ENCODE measurements around the gene ASTL. TPM values are rescaled to one million over a fixed set of nuclear protein-coding genes. Genes with fewer than 3 reads are reported as not detected.
"Not testable (repeated sequence)": the region's sequence is repeated elsewhere in the genome, so short reads cannot be mapped to it uniquely, and the experiment has no call there.

The ASTL gene
- total RNA-seq = not detected in 2 replicates

DNA sequence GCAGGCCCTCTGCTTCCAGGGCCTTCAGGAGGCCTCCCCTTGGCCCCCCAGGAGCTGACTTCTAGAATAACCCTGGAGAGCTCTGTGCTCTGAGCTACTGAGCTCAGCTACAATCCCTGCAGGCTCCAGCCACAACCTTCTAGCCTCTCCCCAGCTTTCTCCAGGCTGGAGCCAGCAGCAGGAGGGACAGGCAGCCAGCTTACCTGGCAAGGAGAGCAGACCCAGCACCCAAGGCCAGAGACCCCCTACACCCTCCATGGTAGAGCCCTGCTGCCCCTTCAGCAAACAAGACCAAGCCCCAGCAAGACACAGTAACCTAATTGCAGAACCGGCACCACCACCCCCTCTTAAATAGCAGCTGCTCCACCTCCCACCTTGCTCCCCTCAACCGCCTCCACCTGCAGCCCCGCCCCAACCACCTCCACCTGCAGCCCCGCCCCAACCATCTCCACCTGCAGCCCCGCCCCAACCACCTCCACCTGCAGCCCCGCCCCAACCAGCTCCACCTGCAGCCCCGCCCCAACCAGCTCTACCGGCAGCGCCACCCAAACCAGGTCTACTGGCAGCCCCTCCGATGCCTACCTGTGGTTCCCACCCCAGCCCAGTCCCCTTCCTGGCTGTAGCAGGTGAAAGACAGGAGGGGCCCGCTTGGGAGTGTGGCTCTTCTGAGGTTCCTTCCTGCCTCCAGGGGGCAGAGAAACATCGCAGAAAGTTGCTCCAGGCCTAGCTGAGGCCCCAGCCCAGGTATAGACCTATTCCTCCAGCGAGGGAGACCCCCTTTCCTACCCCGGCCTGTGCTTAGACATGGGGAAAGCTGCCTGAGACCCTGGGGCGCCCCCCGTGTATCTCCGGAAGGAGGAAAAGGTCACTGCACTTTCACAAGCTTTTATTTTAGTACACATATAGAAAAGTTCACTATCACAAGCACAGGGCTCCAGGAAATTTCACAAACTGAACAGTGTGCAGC lies at the start of gene ASTL:
Gene ASTL (minus strand): TSS at position 324 of the 967 bp plus-strand sequence. CDS start 66 bp downstream, at position 258.
- DNase-seq = peak; percentile 58

DNA sequence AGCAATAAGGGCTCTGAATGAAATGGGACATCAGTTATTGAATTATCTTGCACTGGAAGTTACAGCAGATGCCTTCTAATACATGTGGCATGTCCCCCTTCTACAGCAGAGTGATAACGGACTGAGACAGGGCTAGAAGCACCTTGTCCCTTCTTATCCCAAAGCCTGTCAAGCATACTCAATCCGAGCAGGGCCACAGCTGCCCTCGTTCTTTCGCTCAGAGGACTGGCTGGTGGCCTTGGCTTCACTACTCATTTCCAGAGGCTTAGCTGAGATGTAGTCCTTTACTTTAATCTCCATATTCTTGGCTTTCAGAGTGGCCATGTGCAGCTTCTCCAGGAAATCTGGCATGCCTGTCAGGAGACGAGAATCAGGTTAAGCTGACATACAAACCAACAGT lies 48.3 kb upstream of the ASTL start:
- no peak for DNase-seq

DNA sequence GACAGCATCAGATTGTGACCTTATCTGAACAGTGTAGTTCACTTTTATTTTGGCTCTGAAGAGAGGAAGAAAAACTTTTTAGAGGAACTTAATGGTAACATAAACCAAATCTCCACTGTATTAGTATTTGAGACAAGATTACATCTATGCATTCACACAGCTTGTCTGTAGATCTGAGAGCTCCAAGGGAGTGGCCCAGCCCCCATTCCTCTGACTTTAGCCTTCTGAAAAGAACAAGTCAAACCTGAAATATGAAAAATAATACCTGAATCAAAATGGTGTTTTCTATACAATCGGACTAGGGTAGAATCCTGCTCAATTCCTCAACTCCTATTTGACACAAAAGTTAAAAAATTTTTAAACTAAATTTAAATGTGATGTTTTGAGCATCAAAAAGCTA lies 47.2 kb upstream of the ASTL start:
- DNase-seq = no peak

DNA sequence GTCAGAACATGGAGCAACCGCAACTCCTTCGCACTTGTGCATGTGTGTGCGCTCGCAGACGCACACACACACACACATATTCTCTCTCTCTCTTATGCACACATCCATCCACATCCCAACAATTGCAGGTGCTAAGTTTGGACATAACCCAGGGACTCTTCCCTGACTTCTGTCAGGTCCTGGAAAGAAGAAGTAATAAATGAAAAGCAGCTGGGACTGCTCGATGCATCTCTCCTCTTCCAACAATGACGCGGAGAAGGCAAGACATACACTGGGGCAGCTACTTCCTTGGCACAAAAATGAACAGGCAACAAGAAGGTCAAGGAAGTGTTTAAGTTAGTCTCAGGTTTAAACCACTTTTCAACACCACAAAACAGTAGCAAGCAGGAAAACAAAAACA lies 46.7 kb upstream of the ASTL start:
- DNase-seq = no peak

DNA sequence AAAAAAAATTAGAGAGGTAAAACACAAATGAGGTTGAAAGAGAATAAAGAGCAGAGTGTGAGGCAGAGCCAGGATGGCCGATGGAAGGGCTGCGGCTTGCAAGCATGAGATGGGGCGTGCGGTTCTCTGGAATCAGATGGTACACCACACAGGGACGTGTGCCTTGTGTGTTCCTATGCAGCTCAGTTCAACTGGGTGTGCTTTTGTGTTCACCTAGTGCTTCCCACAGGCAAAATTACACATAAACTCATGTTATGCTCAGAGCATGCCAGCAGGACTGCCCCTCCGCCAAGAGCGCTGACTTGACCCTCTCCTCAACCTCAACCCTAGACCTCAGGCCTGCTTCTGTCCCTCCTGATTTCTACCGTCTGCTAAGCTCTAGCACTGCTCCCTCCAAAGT lies 45.9 kb upstream of the ASTL start:
- DNase-seq = no peak

DNA sequence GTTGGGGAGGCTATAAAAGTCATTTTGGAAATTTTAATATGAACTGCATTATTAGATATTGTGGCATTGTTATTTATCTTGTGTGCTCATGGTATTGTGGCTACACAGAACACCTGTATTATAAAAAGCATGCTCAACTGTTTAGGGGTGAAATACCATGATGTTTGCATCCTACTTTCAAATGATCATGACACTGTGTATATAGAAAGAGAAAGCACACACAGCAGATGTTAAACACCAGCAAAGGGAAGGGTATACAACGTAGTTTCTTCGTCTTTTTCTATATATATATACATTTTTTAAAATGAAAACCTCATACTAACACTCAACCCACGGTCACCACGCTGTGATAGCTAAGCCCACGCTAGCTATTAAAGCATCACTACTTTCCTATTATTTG lies 43.2 kb upstream of the ASTL start:
- DNase-seq = no peak

DNA sequence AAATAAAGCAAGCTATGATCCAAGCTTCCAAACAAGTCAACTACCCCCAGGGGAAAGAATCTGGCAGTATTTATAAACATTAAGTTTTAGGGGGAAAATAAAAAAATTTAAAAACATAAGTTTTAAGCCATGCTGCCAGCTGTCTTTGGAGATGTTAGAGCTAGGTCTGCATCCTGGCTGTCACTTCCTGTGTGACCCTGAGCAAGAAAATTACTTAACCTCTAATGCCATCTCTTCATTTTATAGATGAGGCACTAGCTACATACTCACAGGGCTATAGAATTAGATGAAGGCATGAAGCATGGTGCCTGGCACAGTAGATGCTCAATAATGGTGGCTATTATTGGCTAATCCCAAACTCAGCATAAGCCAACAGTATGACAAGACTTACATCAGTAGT lies 42.2 kb upstream of the ASTL start:
- no peak for DNase-seq

DNA sequence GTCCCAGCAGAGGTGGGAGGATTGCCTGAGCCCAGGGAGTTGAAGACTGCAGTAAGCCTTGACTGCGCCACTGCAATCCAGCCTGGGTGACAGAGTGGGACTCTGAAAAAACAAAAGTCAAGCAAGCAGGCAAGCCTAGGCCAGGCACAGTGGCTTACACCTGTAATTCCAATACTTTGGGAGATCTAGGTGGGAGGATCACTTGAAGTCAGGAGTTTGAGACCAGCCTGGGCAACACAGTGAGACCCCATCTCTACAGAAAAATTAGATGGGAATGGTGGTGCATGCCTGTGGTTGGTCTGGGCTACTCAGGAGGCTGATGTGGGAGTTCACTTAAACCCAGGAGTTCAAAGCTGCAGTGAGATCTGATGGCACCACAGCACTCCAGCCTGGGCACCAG lies 41.7 kb upstream of the ASTL start:
- DNase-seq = no peak

DNA sequence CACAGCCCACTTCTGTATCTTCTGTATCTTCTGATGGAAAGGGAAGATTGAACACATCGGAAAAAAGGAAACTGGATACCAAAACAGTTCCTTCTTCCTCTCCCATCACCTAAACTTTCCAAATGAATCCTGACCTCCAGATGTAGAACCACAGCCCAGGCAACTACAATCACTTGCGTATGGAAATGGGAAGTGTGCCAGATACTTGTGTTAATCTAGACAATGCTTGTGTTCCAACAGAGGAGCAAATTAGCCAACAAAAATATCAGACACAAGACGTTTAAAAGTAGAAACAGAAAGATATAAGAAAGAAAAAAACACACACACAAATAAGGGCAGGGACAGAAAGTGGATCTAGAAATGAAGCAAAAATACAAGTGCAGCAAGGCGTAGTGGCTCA lies 38.4 kb upstream of the ASTL start:
- no peak for DNase-seq

DNA sequence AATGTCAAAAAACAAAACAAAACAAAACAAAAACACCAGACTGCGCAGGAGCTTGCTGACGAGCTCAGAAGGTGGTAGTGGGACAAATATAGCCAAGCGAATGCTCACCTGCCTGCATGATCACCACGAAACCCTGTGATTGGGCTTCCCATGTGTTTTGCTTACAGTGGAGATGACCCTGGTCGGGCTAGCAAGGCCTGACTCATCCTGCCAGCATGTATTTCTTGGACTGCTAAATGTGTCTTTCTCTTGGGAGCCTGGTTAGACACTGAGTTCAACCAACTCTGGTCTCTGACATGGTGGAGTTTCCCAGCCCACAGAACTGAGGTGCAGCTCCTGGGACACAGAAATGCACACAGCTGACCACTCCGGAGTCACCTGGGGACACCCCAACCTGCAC lies 37.6 kb upstream of the ASTL start:
- DNase-seq = no peak

DNA sequence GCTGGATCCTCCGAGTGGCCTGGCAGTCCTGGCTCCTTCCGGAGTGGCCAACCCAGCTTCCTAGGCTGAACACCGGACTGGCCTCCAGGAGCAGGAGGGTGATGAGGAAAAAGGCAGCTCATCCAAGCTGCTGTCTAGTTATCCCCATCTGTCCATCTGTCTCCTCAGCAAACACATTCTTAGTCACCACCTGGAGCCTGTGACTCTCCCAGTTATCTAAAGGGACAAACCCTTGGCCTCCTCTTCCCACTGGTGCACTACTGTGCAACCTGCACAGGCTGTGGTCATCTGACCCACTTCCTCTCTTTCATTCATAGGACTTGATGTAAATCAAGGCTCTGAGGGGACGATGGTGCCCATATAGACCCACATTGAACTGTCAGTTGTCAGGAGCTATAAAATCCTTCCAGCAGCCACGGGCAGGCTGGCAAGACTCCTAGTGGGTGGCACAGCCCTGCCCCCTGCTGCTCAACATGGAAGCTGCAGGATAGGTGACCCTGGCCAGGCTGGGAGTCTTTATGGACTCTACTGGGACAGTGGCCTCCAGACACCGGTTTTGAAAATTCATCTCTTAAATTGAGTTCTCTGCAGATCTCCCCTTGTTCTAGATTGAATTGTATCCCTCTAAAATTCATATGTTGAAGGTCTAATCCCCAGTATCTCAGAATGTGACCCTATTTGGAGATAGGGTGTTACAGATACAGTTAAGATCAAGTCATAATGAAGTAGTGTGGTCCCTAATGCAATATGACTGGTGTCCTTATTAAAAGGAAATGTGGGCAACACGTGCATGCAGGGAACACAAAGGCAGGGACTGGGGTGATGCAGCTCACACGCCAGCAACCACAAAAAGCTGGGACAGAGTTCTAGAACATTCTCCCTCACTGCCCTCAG lies 36.2 kb upstream of the ASTL start:
- peak; percentile 81 for DNase-seq

DNA sequence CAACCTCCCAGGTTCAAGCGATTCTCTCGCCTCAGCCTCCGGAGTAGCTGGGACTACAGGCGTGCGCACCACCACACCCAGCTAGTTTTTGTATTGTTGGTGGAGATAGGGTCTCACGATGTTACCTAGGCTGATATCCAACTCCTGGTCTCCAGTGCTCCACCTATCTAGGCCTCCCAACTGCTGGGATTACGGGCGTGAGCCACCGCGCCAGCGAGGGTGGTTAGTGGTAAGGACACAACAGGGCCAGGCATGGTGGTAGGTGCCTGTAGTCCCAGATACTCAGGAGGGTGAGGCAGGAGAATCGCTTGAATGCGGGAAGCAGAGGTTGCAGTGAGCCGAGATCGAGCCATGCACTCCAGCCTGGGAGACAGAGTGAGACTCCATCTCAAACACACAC lies 33.5 kb upstream of the ASTL start:
- no peak for DNase-seq

DNA sequence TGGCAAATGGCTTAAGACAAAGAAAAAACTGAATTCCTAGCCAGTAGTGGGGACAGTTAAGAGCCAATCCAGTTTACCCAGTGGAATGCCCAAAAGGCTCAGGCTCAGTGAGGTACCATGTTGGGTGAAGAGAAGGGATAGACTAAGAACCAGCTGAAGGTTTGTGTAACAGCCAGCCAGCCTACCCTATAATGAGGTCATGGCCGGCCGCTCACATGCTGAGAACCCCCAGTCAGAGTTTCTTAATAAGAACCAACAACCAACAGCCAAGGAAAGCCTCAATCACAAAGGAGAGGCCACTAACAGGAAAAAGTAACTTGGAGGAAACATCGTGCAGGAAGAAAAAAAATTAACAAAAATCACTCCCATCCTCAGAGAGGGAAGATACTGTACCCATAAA lies 32.3 kb upstream of the ASTL start:
- no peak for DNase-seq

DNA sequence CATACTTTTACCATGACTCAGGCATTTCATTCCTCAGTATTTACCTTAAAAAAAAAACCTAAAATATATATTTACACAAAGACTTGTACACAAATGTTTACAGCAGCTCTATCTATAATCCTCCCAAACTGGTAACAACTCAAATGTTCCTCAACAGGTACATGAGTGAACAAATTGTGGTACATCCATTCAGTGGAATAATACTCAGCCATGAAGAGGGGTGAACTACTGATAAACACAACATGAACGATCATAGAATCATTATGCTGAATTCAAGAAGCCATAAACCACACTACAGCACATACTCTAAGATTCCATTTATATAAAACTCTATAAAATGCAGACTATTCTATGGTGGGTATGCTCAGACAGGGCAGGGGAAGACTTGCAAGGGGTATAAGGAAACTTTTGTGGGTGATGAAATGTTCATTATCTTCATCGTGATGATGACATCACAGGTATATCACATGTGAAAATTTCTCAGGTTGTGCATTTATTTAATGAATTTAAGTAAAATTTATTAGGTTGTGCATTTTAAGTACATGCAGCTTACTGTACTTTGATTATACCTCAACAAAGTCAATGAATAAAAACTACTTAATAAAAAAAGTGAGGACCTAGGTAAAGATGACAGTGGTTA lies 31.7 kb upstream of the ASTL start:
- no peak for DNase-seq

DNA sequence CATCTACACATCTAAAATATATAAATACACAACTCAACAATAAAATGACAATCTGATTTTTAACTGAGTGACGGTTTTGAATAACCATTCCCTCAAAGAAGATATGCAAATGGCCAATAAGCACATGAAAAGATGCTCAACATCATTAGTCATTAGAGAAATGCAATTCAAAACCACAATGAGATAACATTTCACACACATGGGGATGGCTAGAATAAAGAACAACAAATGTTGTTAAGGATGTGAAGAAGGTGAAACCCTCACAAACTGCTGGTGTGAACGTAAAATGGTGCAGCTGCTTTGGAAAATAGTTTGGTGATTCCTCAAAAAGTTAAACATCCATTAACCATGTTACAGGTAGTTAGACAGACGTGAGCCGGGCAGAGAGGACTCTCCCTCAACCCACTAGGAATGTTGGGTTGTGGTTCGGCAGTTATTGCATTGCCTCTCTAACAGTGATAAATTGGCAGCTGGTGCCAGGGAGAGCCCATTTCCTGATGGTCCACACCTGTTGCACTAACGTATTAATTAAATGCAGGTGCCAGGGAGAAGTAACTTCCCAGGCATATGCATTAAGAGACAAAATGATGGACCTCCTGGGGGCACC lies 29.2 kb upstream of the ASTL start:
- no peak for DNase-seq

DNA sequence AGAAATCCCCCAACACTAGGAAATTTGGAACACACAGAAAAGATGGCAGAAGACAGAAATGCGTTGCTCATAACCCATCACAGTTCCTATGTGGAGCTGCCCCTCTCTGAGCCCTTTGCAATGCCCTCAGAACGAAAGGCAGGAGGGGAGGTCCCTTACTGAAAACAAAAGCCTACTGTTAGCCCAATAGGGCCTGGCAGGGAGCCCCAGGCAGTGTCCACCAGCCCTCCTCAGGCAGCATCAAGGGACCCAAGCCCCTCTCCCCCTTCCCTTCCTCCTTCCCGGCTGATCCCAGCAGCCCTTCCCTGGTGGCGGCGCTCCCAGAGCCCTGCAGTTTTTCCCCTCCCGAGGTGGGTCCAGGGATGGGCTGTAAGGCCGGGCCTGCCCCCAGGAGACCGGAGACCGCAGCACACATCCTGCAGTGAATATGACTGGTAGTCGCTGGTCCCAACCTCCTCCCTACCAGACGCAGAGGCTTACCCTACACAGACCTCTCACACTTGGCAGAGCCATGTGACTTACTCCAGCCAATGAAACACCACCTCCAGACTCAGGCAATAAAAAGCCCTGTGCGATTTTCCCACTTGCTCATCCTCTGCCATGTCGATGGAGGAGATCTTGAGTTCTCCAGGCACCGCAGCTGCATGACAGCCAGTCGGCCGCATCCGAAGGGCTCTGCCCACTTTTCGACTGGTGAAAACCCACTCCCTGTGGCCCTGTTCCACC lies 26.3 kb upstream of the ASTL start:
- DNase-seq = no peak

DNA sequence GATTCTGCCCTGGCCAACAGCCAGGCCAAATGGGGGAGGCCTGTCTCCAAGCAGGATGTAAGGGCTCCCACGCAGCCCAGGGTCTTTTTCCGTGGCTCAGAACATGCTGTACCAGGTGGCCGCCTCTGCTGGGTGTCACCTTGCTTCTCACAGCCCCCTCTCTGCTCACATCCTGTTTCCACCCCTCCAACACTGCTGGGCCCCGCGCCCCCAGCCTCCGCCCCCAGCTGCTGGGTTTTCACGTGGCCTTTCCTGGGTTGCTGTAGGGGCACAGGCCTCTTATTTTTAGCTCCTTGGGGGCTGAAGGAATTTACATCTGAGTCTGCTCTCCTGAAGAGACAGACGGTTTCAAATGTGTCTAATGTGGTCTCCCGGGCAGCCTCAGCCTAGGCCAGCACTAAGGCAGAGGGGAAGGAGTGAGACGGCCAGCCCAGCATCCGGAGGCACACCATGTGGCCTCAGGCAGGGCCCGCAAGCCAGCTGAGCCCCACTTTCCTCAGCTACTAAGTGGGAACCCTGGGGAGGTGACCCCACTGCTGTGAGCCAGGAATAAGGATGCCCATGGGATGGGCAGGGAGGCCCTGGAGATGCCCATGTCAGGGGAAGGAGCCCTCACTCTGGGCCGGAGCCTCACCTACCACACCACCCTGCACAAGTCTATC lies 25.6 kb upstream of the ASTL start:
- no peak for DNase-seq

DNA sequence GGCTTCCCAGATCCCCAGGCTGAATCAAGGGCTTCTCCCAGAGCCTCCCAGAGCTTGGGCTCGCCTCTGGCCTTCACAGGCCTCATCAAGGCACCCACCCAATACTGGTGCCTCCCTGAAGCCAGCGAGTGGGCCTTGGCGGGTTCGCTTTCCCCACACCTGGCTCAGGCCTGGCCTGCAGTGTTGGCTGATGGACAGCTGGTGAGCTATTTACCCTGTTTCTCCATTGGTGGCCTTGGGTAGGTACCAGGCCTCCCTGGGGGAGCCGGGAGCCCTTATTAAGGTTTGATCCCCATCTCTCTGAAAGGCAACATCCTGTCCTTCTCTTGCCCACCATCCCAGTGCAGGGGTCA lies 25.1 kb upstream of the ASTL start:
- no peak for DNase-seq

DNA sequence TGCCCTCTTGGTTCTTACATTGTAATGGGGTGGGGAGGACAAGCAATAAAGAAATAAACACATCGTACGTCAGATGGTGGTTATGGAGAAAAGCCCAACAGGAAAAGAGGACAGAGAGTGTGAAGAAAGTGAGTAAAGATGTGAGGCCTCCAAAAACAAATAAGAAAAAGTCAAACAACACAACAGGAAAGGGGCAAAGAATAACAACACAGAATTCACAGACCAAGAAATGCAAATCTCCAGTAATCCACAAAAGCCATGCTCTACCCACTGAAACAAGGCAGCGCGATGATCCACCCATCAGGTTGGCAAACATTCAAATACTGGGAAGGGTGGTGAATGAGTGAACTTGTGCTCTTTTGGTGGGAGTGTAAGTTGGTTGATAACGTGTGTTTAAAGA lies 23.6 kb upstream of the ASTL start:
- DNase-seq = no peak

DNA sequence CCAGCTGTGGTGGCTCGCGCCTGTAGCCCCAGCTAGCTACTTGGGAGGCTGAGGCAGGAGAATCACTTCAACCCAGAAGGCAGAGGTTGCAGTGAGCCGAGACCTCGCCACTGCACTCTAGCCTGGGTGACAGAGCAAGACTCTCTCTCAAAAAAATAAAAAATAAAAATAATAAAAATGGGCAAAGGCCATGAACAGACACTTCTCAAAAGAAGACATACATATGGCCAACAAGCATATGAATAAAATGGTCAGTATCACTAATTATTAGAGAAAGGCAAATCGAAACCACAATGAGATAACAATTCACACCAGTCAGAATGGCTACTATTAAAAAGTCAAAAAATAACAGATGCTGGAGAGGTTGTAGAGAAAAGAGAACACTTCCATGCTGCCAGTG lies 22.1 kb upstream of the ASTL start:
- not testable (repeated sequence) for DNase-seq

DNA sequence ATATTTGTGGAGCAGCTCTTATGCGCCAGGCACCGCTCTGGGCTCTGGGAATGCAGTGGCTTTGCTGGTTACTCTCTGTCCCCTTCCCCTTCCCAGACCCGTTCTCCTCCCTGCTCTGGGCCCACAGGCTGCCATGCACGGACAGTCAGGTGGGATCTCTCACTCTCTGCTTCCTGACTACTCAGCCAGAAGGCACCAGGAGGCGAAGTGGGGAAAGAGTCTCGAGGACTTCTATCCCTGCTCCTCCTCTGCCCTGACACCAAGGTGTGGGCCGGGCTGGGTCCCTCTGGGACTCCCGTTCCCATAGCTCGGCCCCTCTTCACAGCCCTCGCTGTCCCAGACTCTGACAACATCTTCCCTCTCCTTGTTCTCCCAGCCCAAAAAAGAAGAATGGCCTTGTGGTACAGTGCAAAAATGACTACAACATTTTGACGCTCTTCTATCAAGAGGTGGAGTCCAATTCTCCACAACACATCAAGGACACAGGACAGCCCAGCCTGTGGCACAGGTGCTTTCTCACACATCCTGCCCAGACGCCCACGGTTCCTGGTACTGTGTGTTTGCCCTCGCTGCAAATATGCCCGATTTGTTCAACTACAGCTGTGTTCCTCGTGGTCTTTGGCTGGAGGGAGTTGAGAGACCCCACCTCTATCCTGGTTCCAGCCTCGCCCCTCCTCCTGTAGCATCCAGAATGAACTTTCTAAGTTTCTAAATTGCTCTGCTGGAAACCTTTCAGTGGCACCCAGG lies 21.0 kb upstream of the ASTL start:
- no peak for DNase-seq
